Measurements from ENCODE around the gene CHIC2.

DNA sequence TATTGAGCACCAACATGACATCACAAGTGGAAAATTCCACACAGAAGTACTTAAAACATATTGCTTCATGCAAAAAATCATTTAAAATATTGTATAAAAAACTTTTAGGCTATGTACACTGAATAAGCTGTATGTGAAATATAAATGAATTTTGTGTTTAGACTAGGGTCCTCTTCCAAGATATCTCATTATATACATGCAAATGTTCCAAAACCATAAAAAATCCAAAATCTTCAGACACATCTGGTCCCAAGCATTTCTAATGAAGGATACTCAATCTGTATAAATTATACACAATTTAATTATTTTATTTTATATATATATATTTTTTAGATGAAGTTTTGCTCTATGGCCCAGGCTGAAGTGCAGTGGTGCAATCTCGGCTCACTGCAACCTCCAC is 25.5 kb upstream of the CHIC2 start:
- TF ChIP-seq RAD21 (IDR thresholded peaks at IDR 0.05; ENCODE audit: low read depth) (no peak), POLR2A (IDR thresholded peaks at IDR 0.05; ENCODE audit: borderline replicate concordance, extremely low read depth, insufficient read depth, insufficient read length) (no peak), SRF (IDR thresholded peaks at IDR 0.05; ENCODE audit: low read depth) (no peak), TCF7L2 (IDR thresholded peaks at IDR 0.05; ENCODE audit: borderline replicate concordance, extremely low read depth, insufficient read depth, insufficient read length) (no peak), CEBPB (IDR thresholded peaks at IDR 0.05; ENCODE audit: low read depth) (no peak), EGR1 (IDR thresholded peaks at IDR 0.05; ENCODE audit: low read depth) (no peak), POLR2AphosphoS5 (IDR thresholded peaks at IDR 0.05; ENCODE audit: low read depth, low read length) (no peak), SP1 (IDR thresholded peaks at IDR 0.05; ENCODE audit: low read depth) (no peak)
- TF ChIP-seq, protein P1, sequence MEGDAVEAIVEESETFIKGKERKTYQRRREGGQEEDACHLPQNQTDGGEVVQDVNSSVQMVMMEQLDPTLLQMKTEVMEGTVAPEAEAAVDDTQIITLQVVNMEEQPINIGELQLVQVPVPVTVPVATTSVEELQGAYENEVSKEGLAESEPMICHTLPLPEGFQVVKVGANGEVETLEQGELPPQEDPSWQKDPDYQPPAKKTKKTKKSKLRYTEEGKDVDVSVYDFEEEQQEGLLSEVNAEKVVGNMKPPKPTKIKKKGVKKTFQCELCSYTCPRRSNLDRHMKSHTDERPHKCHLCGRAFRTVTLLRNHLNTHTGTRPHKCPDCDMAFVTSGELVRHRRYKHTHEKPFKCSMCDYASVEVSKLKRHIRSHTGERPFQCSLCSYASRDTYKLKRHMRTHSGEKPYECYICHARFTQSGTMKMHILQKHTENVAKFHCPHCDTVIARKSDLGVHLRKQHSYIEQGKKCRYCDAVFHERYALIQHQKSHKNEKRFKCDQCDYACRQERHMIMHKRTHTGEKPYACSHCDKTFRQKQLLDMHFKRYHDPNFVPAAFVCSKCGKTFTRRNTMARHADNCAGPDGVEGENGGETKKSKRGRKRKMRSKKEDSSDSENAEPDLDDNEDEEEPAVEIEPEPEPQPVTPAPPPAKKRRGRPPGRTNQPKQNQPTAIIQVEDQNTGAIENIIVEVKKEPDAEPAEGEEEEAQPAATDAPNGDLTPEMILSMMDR (IDR thresholded peaks at IDR 0.05 in 2 of 3, conservative IDR thresholded peaks at IDR 0.05 in 1 of 3; ENCODE audit: borderline replicate concordance in 1 of 3, insufficient read depth in 1 of 3, low read depth in 2 of 3, low read length in 2 of 3): no peak
